Activated T-cell treated with anti-CD3 and anti-CD28 coated beads for 24 hours (primary cell): ENCODE measurements around the gene WTIP.
"Not testable (repeated sequence)": the region's sequence is repeated elsewhere in the genome, so short reads cannot be mapped to it uniquely, and the experiment has no call there.

Source experiments
- DNase-seq: peaks from one replicate; pipeline ENCODE4 v3.0.0-alpha.2; 2020; ENCODE audit warnings: low read depth

The WTIP gene

DNA sequence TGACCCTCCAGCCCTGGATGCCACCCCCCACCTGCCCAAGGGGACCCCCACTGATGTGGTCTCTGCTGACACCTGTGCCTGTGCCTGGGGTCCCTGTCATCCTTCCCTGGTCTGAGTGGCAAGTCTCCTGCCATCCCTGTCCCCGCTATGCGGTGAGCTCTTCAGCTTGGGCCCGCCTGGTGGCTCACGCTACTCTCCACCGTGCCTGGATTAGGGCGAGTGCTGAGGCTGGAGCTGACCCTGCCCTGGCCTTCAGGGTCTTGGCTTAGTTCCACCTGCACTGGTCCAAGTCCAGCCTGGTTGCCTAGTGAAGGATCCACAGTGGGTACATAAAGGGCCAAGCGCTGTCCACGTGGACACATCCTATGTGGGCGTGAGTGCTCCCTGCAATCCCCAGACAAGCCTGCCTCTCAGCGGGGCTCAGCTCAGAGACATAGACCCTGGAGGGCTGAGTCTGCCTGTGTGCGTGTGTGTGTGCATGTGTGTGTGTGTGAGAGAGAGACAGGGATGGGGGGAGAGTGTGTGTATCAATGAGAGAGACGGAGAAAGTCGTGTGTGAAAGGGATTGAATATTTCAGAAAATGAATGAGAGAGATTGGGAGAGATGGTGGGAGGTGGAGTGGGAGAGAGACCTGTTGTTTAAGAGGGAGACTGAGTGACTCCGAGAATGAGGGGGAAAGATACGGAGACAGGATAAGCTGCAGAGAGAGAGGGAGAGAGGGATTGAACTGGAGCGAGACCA, 22.1 kb downstream of the WTIP start:
- DNase-seq: no peak

GRCh38 chr19:34504273-34504808, 22.8 kb downstream of the WTIP start:
- no peak for DNase-seq

DNA sequence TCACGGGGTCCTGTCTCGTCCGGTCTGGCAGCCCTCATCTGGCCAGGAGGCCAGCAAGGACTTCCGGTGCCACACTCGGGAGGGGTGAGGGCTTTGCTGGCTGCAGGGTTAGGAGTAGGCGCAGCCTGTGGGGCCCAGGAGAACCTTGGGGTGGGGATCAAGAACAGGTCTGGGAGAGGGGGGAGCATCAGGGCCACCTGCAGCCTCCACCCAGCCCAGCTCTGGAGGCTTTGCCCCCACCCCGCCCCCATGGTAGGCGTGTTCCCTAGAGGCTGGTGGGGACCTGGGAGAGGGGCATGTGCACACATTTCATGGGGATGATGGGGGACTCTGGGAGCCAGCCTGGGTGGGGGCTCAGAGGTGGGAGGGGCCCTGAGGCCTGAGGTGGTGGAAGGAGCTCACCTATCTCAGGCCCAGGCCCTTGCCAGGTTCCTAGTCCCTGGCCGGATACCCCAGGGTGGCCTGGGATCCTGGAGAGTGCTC, 23.3 kb downstream of the WTIP start:
- DNase-seq: no peak

GRCh38 chr19:34505321-34506025, 23.9 kb downstream of the WTIP start:
- DNase-seq: no peak

- DNase-seq: no peak
Measured at GRCh38 chr19:34506026-34506370, 24.4 kb downstream of the WTIP start.

- DNase-seq: no peak
Measured at GRCh38 chr19:34507414-34508067, 26.0 kb downstream of the WTIP start.

DNA sequence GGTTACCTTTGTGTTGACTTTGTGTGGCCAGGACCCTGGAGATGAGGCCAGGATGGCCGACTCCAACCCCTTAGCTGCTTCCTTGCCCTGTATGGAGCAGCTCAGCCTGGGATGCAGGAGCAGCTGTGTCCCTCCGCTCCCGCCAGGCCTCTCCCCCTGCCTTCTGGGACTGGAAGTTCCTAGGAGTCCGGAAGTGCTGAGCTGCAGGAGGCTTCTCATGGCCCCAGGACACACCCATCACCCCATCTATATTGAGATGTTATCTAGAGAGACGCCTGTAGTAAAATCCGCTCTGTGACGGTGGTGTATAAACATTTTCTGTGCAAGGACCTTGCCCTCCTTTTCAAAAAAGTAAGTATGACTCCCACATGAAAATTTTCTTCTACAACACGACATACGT, 27.0 kb downstream of the WTIP start:
- no peak for DNase-seq

DNA sequence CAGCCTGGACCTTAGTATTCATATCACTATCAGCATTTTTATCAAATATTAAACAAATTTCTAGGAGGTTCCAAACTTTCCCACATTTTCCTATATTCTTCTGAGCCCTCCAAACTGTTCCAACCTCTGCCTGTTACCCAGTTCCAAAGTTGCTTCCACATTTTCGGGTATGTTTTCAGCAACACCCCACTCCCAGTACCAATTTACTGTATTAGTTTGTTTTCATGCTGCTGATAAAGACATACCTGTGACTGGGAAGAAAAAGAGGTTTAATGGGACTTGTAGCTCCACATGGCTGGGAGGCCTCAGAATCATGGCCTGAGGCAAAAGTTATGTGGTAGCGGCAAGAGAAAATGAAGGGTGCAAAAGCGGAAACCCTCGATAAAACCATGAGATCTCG, 29.3 kb downstream of the WTIP start:
- not testable (repeated sequence) for DNase-seq

GRCh38 chr19:34512254-34512822, 30.8 kb downstream of the WTIP start:
- no peak for DNase-seq

GRCh38 chr19:34513767-34514166, 32.2 kb downstream of the WTIP start:
- DNase-seq: no peak

DNA sequence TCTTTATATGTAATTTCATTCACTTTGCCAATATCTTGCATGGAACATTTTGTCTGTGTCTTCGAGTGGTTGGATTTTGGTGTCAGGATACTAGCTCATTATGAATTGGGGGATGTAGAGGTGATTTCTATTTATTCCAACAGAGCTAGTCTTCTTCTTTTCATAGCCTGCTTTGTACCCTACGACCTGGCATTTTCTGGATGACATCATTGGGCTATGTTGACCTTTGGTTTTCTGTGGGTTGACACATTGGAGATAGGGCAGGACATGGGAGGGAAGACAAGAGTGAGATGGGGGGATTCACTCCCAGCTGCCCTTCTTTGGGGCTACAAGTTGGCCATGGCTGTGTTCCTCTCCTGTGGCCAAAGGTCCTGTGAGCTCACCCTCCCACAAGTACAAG, 38.0 kb downstream of the WTIP start:
- DNase-seq: no peak

- no peak for DNase-seq
Measured at GRCh38 chr19:34523408-34523807, 41.9 kb downstream of the WTIP start.

GRCh38 chr19:34525001-34525400, 43.4 kb downstream of the WTIP start:
- no peak for DNase-seq

- no peak for DNase-seq
Measured at GRCh38 chr19:34534206-34534605, 52.6 kb downstream of the WTIP start.

- no peak for DNase-seq
Measured at GRCh38 chr19:34539396-34539795, 57.8 kb downstream of the WTIP start.

DNA sequence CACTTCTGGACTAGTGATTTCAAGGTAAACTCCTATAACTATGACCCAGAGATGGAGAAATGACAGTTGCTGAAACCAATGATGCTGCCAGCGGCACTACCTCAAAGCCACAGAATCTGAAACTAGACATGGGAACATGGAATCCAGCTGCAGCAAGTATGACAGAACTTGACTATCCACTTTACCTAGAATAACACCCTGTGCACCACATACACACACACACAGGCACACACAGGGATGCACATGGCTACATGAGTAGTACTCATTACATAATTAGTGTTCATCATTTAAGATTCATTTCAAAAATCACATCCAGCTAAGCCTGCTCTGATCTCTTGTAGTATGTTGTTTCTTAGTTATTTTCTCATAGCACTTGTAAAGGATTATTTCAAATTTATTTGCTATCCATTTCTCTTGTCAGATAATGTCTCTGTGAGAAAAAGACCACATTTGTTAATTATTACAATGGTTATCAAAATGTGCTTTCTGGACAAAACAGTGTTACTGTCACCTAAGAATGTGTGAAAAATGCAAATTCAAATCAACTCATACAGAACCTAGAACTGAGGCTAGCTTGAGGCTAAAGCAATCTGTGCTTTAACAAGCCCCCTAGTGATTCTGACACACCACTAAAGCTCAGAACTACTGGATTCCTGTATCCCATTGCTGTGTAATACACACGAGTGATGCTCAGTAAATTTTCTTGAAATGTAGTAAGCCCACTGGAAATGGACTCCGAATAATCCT, 59.4 kb downstream of the WTIP start:
- no peak for DNase-seq

DNA sequence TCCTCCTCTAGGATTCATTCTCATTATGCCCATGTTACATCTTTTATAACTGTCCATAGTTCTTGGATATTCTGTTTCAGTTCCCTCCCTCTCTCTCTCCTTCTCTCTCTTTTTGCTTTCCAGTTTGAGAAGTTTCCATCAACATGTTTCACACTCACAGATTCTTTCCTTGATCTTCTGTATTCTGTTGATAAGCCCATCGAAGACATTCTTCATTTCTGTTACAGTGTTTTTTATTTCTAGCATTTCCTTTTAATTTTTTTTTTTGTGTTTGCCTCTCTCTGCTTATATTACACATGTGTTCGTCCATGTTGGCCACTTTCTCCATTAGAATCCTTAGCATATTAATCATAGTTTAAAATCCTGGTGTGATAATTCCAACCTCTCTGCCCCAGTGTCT, 68.3 kb downstream of the WTIP start:
- DNase-seq: no peak

DNA sequence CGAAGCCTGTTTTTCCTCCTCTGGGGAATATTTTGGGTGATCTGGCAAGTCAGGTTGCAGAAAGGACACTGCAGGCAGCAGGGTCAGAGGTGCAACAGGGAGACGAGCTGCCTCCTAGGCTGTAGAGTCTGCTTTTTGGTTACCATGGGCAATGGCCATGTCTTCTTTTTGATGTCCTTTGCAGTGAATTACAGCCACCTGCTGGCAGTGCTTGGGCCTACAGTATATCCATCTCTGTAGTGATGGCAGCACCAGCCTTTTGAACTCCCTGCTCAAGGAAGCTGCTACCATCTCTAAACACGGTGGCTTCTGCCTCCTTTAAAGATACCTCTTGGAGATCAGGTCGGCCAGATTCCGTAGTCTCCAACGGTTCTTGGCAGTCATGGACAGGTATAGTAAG, 73.9 kb downstream of the WTIP start:
- DNase-seq: no peak

DNA sequence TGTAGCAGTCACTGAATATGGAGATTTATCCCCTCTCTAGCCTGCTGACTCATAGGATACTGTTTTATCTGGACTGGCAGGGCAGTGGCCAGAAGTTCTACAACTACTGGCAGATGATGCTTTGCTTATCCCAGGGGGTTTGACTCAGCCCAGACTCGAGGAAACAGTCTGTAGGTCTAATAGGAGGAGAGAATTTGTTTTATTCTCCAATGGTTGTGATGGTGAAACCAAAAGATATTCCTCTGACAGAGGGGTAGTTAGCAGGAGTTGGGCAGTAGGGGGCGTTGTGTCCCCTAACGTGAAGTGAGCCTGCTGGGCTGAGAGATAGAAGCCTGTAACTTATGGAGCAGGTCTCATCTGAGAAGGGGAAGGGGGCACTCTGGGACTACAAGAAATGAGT, 74.9 kb downstream of the WTIP start:
- no peak for DNase-seq

GRCh38 chr19:34559045-34559444, 77.5 kb downstream of the WTIP start:
- no peak for DNase-seq

DNA sequence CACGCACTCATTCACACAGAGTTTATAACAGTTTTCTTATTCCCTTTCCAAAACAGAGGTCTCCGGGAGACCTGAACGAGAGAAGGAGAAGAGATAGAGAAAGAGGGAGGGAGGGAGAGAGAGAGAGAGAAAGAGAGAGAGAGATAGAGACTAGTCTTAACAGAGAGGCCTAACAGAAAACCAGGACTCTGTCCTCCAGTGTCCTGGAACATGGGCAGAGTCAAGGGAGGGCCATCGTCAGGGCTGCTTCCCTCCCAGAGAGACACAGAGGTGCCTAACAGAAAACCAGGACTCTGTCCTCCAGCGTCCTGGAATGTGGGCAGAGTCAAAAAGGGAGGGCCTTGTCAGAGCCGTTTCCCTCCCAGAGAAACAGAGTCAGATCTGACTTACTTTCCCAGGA, 78.7 kb downstream of the WTIP start:
- DNase-seq: no peak
